ENCODE data around the gene SLC25A43.

SLC25A43 gene

DNA sequence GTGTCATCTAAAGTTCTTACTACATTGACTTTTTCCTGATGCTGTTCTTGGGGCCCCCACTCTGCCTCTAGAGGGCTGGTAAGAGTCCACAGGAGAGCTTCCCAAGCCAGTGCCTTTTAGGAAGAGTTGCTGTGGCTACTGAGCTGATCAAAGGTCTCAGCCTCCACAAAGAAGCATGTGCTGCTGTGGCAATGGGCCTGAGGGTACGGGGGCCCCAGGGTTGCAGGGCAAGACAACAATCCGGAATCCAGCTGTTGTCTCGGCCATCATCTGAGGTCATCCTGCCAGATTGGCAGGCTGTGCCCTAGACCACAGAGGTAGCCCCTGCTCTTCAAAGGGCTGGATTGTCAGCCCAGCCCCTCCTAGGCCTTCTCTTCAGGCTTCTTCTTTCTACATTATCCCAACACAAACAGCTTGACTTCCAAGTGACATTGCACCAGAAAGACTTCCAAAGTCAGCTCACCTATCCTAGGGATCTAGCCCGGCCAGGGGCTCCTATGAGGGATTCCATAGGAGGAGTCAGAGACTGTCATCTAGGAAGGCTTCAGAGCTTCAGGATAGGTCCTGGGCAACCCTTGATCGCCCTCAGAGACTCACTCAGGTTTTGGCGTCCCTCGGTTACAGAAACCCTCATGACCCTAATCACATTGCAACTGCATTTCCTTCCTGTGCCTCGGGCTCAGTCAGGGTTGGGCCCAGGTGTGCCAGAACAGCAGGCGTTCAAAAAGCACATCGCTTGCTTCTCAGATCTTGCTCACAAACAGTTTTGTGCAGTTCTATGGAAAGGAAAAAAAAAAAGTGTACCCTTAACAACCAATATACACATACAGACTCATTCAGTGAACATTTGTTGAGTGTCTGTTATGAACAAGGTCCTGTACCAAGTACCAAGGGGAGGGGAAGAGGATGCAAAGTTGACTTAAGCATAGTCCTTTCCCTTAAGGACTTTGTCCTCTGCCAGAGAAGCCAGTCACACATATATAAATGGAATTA is 96.9 kb downstream of the SLC25A43 start:
- H3K27me3 ChIP-seq (ENCODE audit: insufficient read depth, low read length), result no peaks in the 10 kb centered on the region
- H3K4me1 ChIP-seq (ENCODE audit: control insufficient read depth, insufficient read depth, low read length, unreplicated experiment), result no peaks in the 10 kb centered on the region
- H3K27ac ChIP-seq (ENCODE audit: low read depth, low read length), result no peak overlapping the region
- H3K4me3 ChIP-seq (ENCODE audit: low read depth, low read length), result no peak overlapping the region
- H3K36me3 ChIP-seq (ENCODE audit: insufficient read depth, low read length), result no peaks in the 10 kb centered on the region
- H2AFZ ChIP-seq (ENCODE audit: low read length, unreplicated experiment), result no peak overlapping the region
- H3K79me2 ChIP-seq (ENCODE audit: control insufficient read depth, insufficient read depth, low read length, unreplicated experiment), result no peaks in the 10 kb centered on the region

DNA sequence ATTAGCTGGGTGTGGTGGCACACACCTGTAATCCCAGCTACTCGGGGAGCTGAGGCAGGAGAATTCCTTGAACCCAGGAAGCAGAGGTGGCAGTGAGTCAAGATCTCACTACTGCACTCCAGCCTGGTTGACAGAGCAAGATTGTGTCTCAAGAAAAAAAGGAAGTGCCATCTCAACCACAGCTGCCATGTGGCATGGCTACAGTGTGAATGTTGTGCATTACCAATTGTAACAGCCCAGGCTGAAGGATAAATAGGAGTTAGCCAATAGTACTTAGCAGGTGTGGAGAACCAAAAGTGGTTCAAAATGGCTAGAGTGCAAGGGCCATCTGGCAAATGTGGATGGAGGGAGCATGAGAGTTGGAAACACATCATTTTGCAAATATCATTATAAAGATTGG is 98.0 kb downstream of the SLC25A43 start:
- Histone ChIP-seq H2AFZ (ENCODE audit: low read length, unreplicated experiment) (no peak overlapping the region), H3K4me1 (ENCODE audit: control insufficient read depth, insufficient read depth, low read length, unreplicated experiment) (peaks cover 2% of the 10 kb centered on the region), H3K79me2 (ENCODE audit: control insufficient read depth, insufficient read depth, low read length, unreplicated experiment) (no peaks in the 10 kb centered on the region), H3K4me3 (ENCODE audit: low read depth, low read length) (no peak overlapping the region), H3K27me3 (ENCODE audit: insufficient read depth, low read length) (no peaks in the 10 kb centered on the region), H3K36me3 (ENCODE audit: insufficient read depth, low read length) (no peaks in the 10 kb centered on the region), H3K27ac (ENCODE audit: low read depth, low read length) (no peak overlapping the region)

DNA sequence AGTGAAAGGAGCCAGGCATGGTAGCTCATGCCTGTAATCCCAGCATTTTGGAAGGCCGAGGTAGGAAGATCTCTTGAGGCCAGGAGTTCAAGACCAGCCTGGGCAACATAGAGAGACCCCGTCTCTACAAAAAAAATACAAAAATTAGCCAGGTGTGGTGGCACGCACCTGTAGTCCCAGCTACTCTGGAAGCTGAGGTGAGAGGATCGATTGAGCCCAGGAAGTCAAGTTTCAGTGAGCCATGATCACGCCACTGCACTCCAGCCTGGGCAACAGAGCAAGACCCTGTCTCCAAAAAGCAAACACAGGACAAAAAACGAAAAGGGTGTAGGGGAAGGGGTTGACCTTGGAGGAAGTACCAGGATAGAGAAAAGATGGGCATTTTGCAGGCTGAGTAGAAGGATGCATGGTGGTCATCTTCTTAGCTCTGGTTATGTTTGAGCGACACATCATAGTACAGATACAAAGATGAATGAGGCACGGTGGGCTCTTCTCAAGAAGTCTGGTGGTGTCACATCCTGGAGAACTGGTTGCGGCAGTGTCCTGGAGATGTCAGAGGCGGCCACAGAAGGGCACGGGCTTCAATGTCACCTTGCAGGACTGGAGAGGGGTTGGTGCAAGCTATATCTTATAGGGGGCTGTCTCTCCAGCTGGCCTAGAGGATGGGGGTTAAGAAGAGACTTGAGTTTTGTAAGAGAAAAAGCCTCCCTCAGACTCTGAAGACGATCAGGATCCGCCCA is 101.1 kb downstream of the SLC25A43 start:
- Histone ChIP-seq H3K4me1 (ENCODE audit: control insufficient read depth, insufficient read depth, low read length, unreplicated experiment) (peaks cover 18% of the 10 kb centered on the region), H2AFZ (ENCODE audit: low read length, unreplicated experiment) (no peak overlapping the region), H3K27ac (ENCODE audit: low read depth, low read length) (no peak overlapping the region), H3K4me3 (ENCODE audit: low read depth, low read length) (no peak overlapping the region), H3K27me3 (ENCODE audit: insufficient read depth, low read length) (no peaks in the 10 kb centered on the region), H3K79me2 (ENCODE audit: control insufficient read depth, insufficient read depth, low read length, unreplicated experiment) (no peaks in the 10 kb centered on the region), H3K36me3 (ENCODE audit: insufficient read depth, low read length) (no peaks in the 10 kb centered on the region)

DNA sequence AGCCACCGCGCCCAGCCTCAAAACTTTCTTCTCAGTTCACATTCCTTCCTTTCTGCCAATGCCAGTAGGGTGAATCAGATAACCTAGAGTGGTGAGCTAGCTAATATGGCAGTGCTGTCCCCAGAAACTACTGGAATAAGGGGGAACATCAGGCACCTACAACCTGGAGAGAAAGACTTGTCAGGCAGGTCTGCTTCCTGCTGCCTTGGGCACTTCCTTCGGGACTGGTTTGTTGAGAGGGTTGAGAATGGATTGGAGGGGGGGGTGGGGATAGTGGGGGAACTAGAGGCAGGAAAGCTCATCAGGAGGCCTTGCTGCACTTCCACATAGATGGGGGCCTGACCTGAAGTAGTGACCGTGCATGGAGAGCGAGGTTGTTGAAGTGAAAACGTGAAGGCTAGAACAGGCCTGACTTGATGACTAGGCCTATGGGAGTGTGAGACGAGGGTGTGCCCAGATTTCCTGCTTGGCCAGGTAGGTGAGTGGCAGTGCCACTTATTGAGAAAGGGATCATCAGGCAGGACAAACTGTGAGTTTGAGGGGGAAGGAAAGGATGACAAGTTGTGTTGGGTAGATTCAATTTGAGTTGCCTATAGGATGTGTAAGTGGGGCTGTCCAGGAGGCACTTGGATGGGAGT is 102.5 kb downstream of the SLC25A43 start:
- H3K27ac ChIP-seq (ENCODE audit: low read depth, low read length), result no peak overlapping the region; the same call in 1 of the 2 replicates

DNA sequence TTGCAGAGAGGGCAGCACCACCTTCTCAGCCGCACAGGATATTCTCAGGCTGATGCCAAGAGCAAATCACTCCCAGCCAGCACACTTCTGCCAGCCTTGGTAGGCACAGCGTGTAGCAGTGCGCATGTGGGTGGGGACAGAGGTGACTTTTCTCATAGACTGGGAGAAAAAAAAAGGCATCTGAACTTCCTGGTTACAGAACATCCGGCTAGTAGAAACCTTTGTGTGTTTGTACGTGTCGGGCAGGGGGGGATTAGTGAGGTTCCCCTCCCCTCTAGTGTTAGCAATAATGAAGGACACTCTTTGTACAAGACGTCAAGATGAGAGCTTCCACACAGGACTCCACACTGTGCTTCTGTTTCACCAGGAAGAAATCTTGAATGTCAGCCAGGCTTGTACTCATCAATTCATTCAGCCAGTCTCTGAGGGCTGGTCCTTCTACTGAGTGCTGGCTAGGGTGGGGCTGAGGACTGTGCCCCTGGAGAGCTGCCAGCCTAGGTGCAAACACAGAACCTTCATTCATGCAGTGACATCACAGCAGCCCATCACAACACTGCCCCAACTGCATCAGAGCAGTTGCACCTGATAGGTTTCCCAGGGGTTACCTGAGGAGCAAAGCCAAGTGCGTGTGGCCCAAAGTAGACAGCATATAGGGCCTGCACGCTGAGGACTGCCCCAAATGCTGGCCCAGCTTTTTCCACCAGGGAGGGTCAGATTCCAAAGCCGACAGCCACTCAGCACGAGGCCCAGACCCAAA is 103.8 kb downstream of the SLC25A43 start:
- H2AFZ ChIP-seq (ENCODE audit: low read length, unreplicated experiment), result peak overlapping the region; percentile 1
- peak overlapping the region; percentile 62; the same call in 1 of the 2 replicates for H3K4me3 ChIP-seq (ENCODE audit: low read depth, low read length)
- no peaks in the 10 kb centered on the region for H3K27me3 ChIP-seq (ENCODE audit: insufficient read depth, low read length)
- H3K27ac ChIP-seq (ENCODE audit: low read depth, low read length), result peak overlapping the region; percentile 74
- H3K4me1 ChIP-seq (ENCODE audit: control insufficient read depth, insufficient read depth, low read length, unreplicated experiment), result peaks cover 23% of the 10 kb centered on the region
- H3K79me2 ChIP-seq (ENCODE audit: control insufficient read depth, insufficient read depth, low read length, unreplicated experiment), result no peaks in the 10 kb centered on the region
- no peaks in the 10 kb centered on the region for H3K36me3 ChIP-seq (ENCODE audit: insufficient read depth, low read length)

More for the DNA sequence above, 102.5 kb downstream of the SLC25A43 start:
- H3K4me3 ChIP-seq (ENCODE audit: low read depth, low read length), result no peak overlapping the region
- H2AFZ ChIP-seq (ENCODE audit: low read length, unreplicated experiment), result no peak overlapping the region
- H3K27me3 ChIP-seq (ENCODE audit: insufficient read depth, low read length), result no peaks in the 10 kb centered on the region
- no peaks in the 10 kb centered on the region for H3K36me3 ChIP-seq (ENCODE audit: insufficient read depth, low read length)
- H3K79me2 ChIP-seq (ENCODE audit: control insufficient read depth, insufficient read depth, low read length, unreplicated experiment), result no peaks in the 10 kb centered on the region
- peaks cover 18% of the 10 kb centered on the region for H3K4me1 ChIP-seq (ENCODE audit: control insufficient read depth, insufficient read depth, low read length, unreplicated experiment)

- no peaks in the 10 kb centered on the region for H3K79me2 ChIP-seq (ENCODE audit: control insufficient read depth, insufficient read depth, low read length, unreplicated experiment)
- peak overlapping the region; percentile 50 for H2AFZ ChIP-seq (ENCODE audit: low read length, unreplicated experiment)
- peaks cover 23% of the 10 kb centered on the region for H3K4me1 ChIP-seq (ENCODE audit: control insufficient read depth, insufficient read depth, low read length, unreplicated experiment)
- H3K27ac ChIP-seq (ENCODE audit: low read depth, low read length), result peak overlapping the region; percentile 74
- H3K4me3 ChIP-seq (ENCODE audit: low read depth, low read length), result 0 out of 2 replicates have a peak overlapping the region, but pooled peaks have one; percentile 62
- no peaks in the 10 kb centered on the region for H3K27me3 ChIP-seq (ENCODE audit: insufficient read depth, low read length)
- no peaks in the 10 kb centered on the region for H3K36me3 ChIP-seq (ENCODE audit: insufficient read depth, low read length)
Measured at GRCh38 chrX:119503484-119503861, 104.3 kb downstream of the SLC25A43 start.

Measured in ACC112 (cell line).